SK-N-SH treated with all-trans-retinoic acid at 6 μM for 48 hours (cell line): ENCODE results near the gene TNFRSF9.

Source experiments
- GLIS3 ChIP-seq: fragments of 250-450 bp; sonication (Bioruptor Pico); IDR thresholded peaks from 2 replicates; pipeline ENCODE4 v1.5.0; 2020; ENCODE audit warnings: mild to moderate bottlenecking, moderate library complexity
- ISL1 ChIP-seq: fragments of 250-450 bp; sonication (Bioruptor Pico); IDR thresholded peaks from 2 replicates; pipeline ENCODE4 v2.1.2; 2022; ENCODE audit warnings: mild to moderate bottlenecking, moderate library complexity
- PPARA ChIP-seq: fragments of 250-450 bp; sonication (Bioruptor Pico); IDR thresholded peaks from 2 replicates; pipeline ENCODE4 v1.5.0; 2020; ENCODE audit warnings: mild to moderate bottlenecking, borderline replicate concordance
- SNAI2 ChIP-seq: fragments of 250-450 bp; sonication (Bioruptor Pico); IDR thresholded peaks from 2 replicates; pipeline ENCODE4 v1.5.0; 2020; ENCODE audit warnings: mild to moderate bottlenecking, moderate library complexity
- TCF4 ChIP-seq: fragments of 250-450 bp; sonication (Bioruptor Pico); IDR thresholded peaks from 2 replicates; pipeline ENCODE4 v1.8.0; 2021; ENCODE audit warnings: mild to moderate bottlenecking, moderate library complexity, borderline replicate concordance
- ZFP3 ChIP-seq: fragments of 250-450 bp; sonication (Bioruptor Pico); IDR thresholded peaks from 2 replicates; pipeline ENCODE4 v1.5.0; 2020; ENCODE audit warnings: mild to moderate bottlenecking, moderate library complexity
- ZFP30 ChIP-seq: fragments of 450-650 bp; formaldehyde crosslinking; IDR thresholded peaks from 2 replicates; pipeline ENCODE4 v1.5.0; 2022; ENCODE audit warnings: mild to moderate bottlenecking, moderate library complexity
- ZNF70 ChIP-seq: fragments of 450-650 bp; formaldehyde crosslinking; IDR thresholded peaks from 2 replicates; pipeline ENCODE4 v1.5.0; 2020; ENCODE audit warnings: mild to moderate bottlenecking, moderate library complexity
- TF ChIP-seq, protein P1 (sequence below): fragments of 250-450 bp; sonication (Bioruptor Pico); IDR thresholded peaks from 2 replicates; pipeline ENCODE4 v1.5.0; 2020; ENCODE audit warnings: mild to moderate bottlenecking, moderate library complexity
- TF ChIP-seq, protein P2 (sequence below): fragments of 250-450 bp; sonication (Bioruptor Pico); IDR thresholded peaks from 2 replicates; pipeline ENCODE4 v1.8.0; 2020; ENCODE audit warnings: mild to moderate bottlenecking, moderate library complexity, borderline replicate concordance

DNA sequence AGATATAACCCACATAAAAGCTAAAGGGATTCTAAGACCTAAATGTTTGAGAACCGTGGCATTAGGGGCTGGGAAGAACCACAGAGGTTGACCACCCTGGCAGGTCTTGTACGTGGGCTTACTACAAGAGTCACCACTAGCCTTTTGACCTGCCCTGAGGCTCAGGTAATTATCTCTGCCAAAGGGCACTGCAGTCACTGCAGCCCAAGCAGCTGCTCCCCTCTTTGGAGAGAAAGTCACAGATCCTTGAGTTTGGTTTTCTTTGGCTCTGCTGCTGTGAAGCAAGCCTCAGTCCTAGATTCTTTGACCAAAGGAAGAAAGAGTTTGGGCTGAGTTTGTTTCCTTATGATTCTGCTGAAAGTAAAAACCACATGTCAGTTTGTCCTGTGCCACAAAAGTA is 32.4 kb upstream of the TNFRSF9 start:
- TF ChIP-seq, protein P1, sequence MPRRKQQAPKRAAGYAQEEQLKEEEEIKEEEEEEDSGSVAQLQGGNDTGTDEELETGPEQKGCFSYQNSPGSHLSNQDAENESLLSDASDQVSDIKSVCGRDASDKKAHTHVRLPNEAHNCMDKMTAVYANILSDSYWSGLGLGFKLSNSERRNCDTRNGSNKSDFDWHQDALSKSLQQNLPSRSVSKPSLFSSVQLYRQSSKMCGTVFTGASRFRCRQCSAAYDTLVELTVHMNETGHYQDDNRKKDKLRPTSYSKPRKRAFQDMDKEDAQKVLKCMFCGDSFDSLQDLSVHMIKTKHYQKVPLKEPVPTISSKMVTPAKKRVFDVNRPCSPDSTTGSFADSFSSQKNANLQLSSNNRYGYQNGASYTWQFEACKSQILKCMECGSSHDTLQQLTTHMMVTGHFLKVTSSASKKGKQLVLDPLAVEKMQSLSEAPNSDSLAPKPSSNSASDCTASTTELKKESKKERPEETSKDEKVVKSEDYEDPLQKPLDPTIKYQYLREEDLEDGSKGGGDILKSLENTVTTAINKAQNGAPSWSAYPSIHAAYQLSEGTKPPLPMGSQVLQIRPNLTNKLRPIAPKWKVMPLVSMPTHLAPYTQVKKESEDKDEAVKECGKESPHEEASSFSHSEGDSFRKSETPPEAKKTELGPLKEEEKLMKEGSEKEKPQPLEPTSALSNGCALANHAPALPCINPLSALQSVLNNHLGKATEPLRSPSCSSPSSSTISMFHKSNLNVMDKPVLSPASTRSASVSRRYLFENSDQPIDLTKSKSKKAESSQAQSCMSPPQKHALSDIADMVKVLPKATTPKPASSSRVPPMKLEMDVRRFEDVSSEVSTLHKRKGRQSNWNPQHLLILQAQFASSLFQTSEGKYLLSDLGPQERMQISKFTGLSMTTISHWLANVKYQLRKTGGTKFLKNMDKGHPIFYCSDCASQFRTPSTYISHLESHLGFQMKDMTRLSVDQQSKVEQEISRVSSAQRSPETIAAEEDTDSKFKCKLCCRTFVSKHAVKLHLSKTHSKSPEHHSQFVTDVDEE (CRISPR knock-in tag): no peak
- TF ChIP-seq ZFP30 (CRISPR knock-in tag) (no peak), ISL1 (no peak), ZFP3 (CRISPR knock-in tag) (no peak), PPARA (CRISPR knock-in tag) (no peak), SNAI2 (CRISPR knock-in tag) (no peak), GLIS3 (CRISPR knock-in tag) (no peak), ZNF70 (CRISPR knock-in tag) (no peak), TCF4 (CRISPR knock-in tag) (no peak)
- TF ChIP-seq, protein P2, sequence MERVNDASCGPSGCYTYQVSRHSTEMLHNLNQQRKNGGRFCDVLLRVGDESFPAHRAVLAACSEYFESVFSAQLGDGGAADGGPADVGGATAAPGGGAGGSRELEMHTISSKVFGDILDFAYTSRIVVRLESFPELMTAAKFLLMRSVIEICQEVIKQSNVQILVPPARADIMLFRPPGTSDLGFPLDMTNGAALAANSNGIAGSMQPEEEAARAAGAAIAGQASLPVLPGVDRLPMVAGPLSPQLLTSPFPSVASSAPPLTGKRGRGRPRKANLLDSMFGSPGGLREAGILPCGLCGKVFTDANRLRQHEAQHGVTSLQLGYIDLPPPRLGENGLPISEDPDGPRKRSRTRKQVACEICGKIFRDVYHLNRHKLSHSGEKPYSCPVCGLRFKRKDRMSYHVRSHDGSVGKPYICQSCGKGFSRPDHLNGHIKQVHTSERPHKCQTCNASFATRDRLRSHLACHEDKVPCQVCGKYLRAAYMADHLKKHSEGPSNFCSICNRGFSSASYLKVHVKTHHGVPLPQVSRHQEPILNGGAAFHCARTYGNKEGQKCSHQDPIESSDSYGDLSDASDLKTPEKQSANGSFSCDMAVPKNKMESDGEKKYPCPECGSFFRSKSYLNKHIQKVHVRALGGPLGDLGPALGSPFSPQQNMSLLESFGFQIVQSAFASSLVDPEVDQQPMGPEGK (CRISPR knock-in tag): no peak
